Nephron (organoid): Measurements from ENCODE around the gene ATF6B.
"Not testable (repeated sequence)": the region's sequence is repeated elsewhere in the genome, so short reads cannot be mapped to it uniquely, and the experiment has no call there.

ENCODE experiments used
- H3K27ac Mint-ChIP-seq, 3 experiments: 2 replicates each; pipeline ENCODE4 v1.8.0; 2020; ENCODE audit warnings: mixed read lengths in 3 of 3, mild to moderate bottlenecking in 2 of 3, moderate library complexity in 1 of 3
- H3K27me3 Mint-ChIP-seq: 2 replicates; pipeline ENCODE4 v1.8.0; 2021; ENCODE audit warnings: low read depth, mild to moderate bottlenecking, moderate library complexity, mixed read lengths
- H3K36me3 Mint-ChIP-seq: 2 replicates; pipeline ENCODE4 v1.8.0; 2020; ENCODE audit warnings: low read depth, mixed read lengths
- H3K4me1 Mint-ChIP-seq: 2 replicates; pipeline ENCODE4 v1.8.0; 2020; ENCODE audit warnings: mixed read lengths
- H3K4me3 Mint-ChIP-seq, 3 experiments: 2 replicates each; pipeline ENCODE4 v1.8.0; 2020; ENCODE audit warnings: mild to moderate bottlenecking in 3 of 3, mixed read lengths in 3 of 3, moderate library complexity in 2 of 3
- H3K9me3 Mint-ChIP-seq: 2 replicates; pipeline ENCODE4 v1.8.0; 2020; ENCODE audit warnings: mixed read lengths
- CTCF ChIP-seq, 3 experiments: fragments of 200-600 bp; sonication (generic); IDR thresholded peaks; one replicate each; pipeline ENCODE4 v1.5.0; 2021; ENCODE audit warnings: antibody characterized with exemption in 3 of 3; ENCODE audit not compliant: unreplicated experiment in 3 of 3

The ATF6B gene

GRCh38 chr6:32069460-32069859 is 58.6 kb downstream of the ATF6B start:
- no peak for TF ChIP-seq CTCF (IDR thresholded peaks at IDR 0.05; ENCODE audit: unreplicated experiment in 3 of 3)
- H3K27ac Mint-ChIP-seq, result peak overlapping the region in 2 of 3 experiments; percentile 24 to 56
- H3K36me3 Mint-ChIP-seq, result no peaks in the 10 kb centered on the region
- H3K27me3 Mint-ChIP-seq, result no peaks in the 10 kb centered on the region
- H3K4me3 Mint-ChIP-seq, result no peak overlapping the region
- H3K4me1 Mint-ChIP-seq, result peaks cover 39% of the 10 kb centered on the region
- no peaks in the 10 kb centered on the region for H3K9me3 Mint-ChIP-seq

- H3K36me3 Mint-ChIP-seq, result no peaks in the 10 kb centered on the region
- peak overlapping the region in 2 of 3 experiments; percentile 24 to 56 for H3K27ac Mint-ChIP-seq
- H3K4me3 Mint-ChIP-seq, result no peak overlapping the region
- H3K9me3 Mint-ChIP-seq, result no peaks in the 10 kb centered on the region
- peaks cover 35% of the 10 kb centered on the region for H3K4me1 Mint-ChIP-seq
- H3K27me3 Mint-ChIP-seq, result no peaks in the 10 kb centered on the region
- TF ChIP-seq CTCF (IDR thresholded peaks at IDR 0.05; ENCODE audit: unreplicated experiment in 3 of 3), result no peak
Measured at GRCh38 chr6:32068867-32069266, 59.2 kb downstream of the ATF6B start.

GRCh38 chr6:32068315-32068714 is 59.7 kb downstream of the ATF6B start:
- not testable (repeated sequence) for H3K4me3 Mint-ChIP-seq, H3K9me3 Mint-ChIP-seq, H3K27me3 Mint-ChIP-seq, H3K27ac Mint-ChIP-seq, H3K36me3 Mint-ChIP-seq
- peaks cover 32% of the 10 kb centered on the region for H3K4me1 Mint-ChIP-seq

- H3K36me3 Mint-ChIP-seq, H3K27ac Mint-ChIP-seq, H3K4me3 Mint-ChIP-seq, H3K9me3 Mint-ChIP-seq, H3K27me3 Mint-ChIP-seq: not testable (repeated sequence)
- peaks cover 26% of the 10 kb centered on the region for H3K4me1 Mint-ChIP-seq
Measured at GRCh38 chr6:32067521-32067920, 60.5 kb downstream of the ATF6B start.
